ENCODE results near the gene RUFY3. TPM values are rescaled to one million over a fixed set of nuclear protein-coding genes. Genes with fewer than 3 reads are reported as not detected.

Gene RUFY3
- total RNA-seq, 1 experiment from 2014 or later = 48.0 TPM

DNA sequence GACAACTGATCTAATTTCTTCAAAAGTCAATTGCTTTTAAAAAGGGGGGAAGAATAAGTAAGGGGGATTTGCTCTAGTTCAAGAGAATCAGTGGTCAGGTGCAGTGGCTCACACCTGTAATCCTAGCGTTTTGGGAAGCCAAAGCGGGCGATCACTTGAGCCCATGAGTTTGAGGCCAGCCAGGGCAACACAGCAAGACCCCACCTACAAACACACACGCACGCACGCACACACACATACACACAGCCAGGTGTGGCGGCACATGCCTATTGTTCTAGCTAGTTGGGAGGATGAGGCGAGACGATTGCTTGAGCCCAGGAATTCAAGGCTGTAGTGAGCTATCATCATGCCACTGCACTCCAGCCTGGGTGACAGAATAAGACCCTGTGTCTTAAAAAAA is 108.3 kb downstream of the RUFY3 start:
- H3K56ac ChIP-seq (ENCODE audit: insufficient read length, low read depth, low read length) = no peak overlapping the region
- peaks cover 50 to 83% (median 81%) of the 10 kb centered on the region in 3 experiments for H3K36me3 Mint-ChIP-seq (ENCODE audit: insufficient read depth in 1 of 3, low read depth in 3 of 3)

More for the DNA sequence above, 108.3 kb downstream of the RUFY3 start:
- Mint-ChIP-seq H3K9me3 (no peaks in the 10 kb centered on the region), H3K27me3 (ENCODE audit: low read depth) (no peaks in the 10 kb centered on the region), H3K4me3 (no peak overlapping the region), H3K27ac (no peak overlapping the region), H3K4me1 (no peaks in the 10 kb centered on the region)
- H3K14ac ChIP-seq (ENCODE audit: insufficient read depth, low read length) = no peak overlapping the region
- H3K18ac ChIP-seq (ENCODE audit: insufficient read length, low read depth, low read length) = no peak overlapping the region
- no peak for TF ChIP-seq CTCF (conservative IDR thresholded peaks at IDR 0.05)
- WGBS (ENCODE audit: extremely low coverage, insufficient read length, low lambda C conversion rate) = no CpG with 5 or more reads among the region's 9 CpGs
- H4K91ac ChIP-seq (ENCODE audit: insufficient read length, low read depth, low read length) = no peak overlapping the region
- H3K79me1 ChIP-seq (ENCODE audit: insufficient read depth, low read depth, low read length, poor library complexity, severe bottlenecking) = no peaks in the 10 kb centered on the region
- no peak overlapping the region for H3K27ac ChIP-seq (ENCODE audit: insufficient read length, low read depth, low read length)
- H3K23me2 ChIP-seq (ENCODE audit: insufficient read length, low read depth, low read length, poor library complexity, severe bottlenecking) = no peaks in the 10 kb centered on the region
- no peaks in the 10 kb centered on the region for H4K20me1 ChIP-seq (ENCODE audit: control insufficient read depth, insufficient read depth, insufficient read length)
- no peaks in the 10 kb centered on the region for H3K9me3 ChIP-seq (ENCODE audit: control insufficient read depth, low read depth, low read length)
- no peak overlapping the region for H2BK12ac ChIP-seq (ENCODE audit: insufficient read length, low read depth, low read length)
- no peak overlapping the region for H4K5ac ChIP-seq (ENCODE audit: insufficient read length, low read depth, low read length)
- no peaks in the 10 kb centered on the region for H3K27me3 ChIP-seq (ENCODE audit: insufficient read depth, low read length)
- H2AK5ac ChIP-seq (ENCODE audit: insufficient read length, low read length) = no peak overlapping the region
- no peak overlapping the region for H3K4me2 ChIP-seq (ENCODE audit: insufficient read depth, insufficient read length, low read length)
- no peak overlapping the region for H2AFZ ChIP-seq (ENCODE audit: low read length)
- H2BK120ac ChIP-seq (ENCODE audit: low read depth, low read length, poor library complexity, severe bottlenecking) = no peak overlapping the region
- H2BK5ac ChIP-seq (ENCODE audit: insufficient read length, low read length) = no peak overlapping the region
- no peak overlapping the region for H2BK15ac ChIP-seq (ENCODE audit: low read depth, low read length)
- no peak overlapping the region for H3K23ac ChIP-seq (ENCODE audit: insufficient read length, low read depth, low read length)
- no peak overlapping the region for H4K8ac ChIP-seq (replicated peaks; ENCODE audit: insufficient read length, low read depth, low read length)
- peaks cover 3% of the 10 kb centered on the region; the same call in 1 of the 2 replicates for H3K79me2 ChIP-seq (ENCODE audit: insufficient read depth, low read length)
- no peak overlapping the region for H3K9ac ChIP-seq (ENCODE audit: extremely low read depth, insufficient read length, low read length)
- no peak for DNase-seq
- H3K4ac ChIP-seq (ENCODE audit: low read depth, low read length) = no peak overlapping the region
- no peak overlapping the region for H2BK20ac ChIP-seq (ENCODE audit: low read depth, low read length, poor library complexity, severe bottlenecking)
- H3T11ph ChIP-seq (ENCODE audit: low read length) = no peak overlapping the region
- no peaks in the 10 kb centered on the region for H3K4me1 ChIP-seq (ENCODE audit: insufficient read depth, low read length)

All from H9 (cell line).